Activated T-cell treated with anti-CD3 and anti-CD28 coated beads, Interleukin-2, amount 50 U/mL, for 48 hours (primary cell): ENCODE measurements around the gene HOXB8.
A peak's percentile ranks its signal among the peaks of the same experiment; 100 is the strongest.

Experiments
- DNase-seq, 2 experiments: peaks; one replicate each; pipeline ENCODE4 v3.0.0-alpha.2; 2020

Gene HOXB8

DNA sequence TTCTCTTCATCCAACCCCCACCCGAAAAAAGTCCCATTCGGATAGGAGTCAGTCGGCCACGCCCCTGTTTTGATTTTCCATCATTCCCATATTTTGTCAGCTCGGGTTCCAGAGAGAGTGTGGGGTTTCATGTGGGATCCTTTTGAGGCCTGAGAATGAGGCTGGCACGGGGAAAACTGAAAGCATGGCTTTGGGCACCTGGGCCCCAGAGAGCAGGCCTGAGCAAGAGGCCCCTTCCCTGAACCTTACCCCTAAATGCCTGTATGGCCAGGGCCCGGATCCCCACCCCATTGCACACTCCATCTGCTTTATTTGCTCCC is 32.4 kb downstream of the HOXB8 start:
- no peak for DNase-seq

DNA sequence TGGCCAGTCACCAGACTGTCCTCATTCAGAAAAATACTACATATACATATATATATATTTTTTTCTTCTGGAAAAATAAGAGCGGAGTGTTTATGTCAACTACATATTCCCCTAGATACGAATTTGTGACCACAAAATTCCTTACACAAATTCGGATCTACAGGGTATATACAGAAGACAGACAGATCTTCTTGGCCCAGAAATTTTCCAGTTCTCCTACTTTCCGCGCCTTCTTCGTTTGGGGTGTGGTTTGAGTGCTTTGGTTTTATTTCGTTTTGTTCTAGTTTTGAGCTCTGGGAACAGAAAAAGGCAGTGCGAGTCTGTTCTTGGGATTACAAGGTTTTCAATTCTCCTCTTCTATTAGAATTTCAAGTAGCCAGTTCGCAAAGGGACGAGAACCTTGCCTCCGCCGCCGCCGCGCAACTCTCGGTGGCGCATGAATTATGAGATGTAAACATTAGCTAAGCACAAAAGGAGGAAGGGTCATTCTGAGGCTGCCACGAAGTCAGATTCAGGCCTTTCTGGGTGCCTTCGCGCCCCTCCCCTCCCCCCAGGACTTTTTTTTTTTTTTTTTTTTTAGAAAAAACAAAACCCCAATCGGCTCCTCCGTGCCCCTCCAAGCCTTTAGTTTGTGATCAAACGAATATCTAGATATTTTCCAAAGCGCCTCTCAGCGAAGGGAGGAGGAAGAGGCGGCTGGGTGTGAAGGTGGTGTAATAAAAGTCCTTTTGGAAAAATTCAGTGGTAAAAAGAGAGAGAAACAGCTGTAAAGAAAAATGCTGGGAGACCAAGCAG is 35.1 kb downstream of the HOXB8 start:
- no peak for DNase-seq

DNA sequence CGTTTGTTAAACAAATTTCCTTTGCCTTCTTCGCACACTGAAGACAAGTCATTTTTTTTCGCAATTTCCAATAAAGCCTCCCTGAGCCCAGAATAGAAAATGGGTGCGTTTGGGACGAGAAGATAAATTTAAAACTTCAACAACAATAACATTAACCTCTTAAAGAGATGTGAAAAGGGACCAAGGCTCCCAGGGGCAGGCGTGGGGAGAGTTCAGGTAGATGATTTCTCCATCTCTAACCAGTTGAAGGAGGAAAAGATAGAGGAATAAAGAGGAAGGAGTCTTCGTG is 35.7 kb downstream of the HOXB8 start:
- DNase-seq = no peak

DNA sequence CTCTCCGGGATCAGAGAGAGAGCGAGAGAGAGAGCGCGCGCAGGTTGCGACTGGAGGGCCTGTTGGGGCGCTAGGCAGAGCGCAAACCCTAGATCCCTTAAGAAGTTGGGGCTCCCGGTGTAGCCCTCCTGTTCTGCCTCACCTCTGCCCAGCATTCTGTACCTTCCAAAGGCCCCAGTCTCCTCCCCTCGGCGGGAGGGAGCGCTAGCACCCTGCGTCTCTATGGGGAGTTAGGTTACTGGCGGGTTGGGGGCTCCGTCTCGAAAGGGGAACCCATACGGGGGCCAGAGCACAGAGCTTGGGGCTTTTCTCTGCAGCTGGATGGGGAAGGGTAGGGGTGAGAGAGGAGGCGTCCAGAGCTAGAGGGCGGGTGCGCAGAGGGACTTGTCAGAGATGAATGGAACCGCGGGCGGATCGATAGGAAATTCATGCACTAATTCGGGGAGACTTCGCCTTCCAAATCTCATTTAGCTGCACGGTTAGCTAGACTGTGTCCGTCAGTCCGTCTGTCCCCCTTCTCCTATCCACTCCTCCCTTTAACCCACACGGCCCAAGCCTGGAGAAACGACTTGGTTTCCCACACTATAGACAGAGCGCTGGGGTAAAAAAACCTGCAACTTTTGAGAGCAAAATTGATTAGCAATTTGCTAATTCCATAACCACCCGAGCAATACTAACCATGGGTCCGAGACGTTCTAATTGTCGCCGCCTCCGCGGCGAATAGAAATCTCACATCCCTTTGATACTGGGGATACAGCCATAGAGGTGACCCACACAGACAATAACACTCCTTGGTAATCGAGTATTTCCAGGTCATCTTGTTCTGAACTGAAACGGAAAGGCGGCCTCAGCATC is 36.2 kb downstream of the HOXB8 start:
- peak in 1 of 2 experiments; percentile 54 for DNase-seq

DNA sequence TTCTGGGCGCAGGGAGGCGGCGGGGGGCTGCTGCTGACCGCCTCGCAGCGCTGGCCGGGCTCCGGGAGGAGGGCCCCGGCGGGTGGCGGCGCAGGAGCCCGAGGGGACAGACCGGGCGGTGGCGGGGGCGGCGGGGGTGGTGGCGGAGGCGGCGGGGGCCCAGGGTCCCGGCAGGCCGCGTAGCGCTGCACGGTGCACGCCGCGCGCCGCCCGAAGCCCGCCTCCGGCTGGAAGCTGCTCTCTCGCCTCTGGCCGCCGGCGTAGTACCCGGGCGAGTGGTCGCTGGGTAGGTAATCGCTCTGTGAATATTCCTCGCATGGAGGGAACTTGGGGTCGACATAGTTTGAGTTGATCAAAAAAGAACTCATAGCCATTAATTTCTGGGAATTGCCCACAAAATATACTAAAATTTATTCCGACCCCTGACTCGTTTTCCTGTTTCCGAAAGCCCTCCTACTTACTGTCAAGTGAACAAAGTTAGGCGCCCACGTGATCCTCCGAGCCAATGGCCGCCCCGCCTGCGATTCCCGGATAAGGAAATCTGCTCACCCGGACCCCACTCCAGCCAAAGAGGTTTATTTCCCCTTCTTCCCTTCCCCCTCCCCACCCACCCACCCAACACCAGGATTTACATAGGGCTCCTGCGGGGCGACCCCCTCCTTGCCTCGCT is 37.0 kb downstream of the HOXB8 start, which contains the start of gene HOXB4:
Gene HOXB4 (minus strand): TSS at position 405 of the 670 bp plus-strand sequence. CDS start 31 bp downstream, at position 374.
- DNase-seq = peak; percentile 72 to 74

DNA sequence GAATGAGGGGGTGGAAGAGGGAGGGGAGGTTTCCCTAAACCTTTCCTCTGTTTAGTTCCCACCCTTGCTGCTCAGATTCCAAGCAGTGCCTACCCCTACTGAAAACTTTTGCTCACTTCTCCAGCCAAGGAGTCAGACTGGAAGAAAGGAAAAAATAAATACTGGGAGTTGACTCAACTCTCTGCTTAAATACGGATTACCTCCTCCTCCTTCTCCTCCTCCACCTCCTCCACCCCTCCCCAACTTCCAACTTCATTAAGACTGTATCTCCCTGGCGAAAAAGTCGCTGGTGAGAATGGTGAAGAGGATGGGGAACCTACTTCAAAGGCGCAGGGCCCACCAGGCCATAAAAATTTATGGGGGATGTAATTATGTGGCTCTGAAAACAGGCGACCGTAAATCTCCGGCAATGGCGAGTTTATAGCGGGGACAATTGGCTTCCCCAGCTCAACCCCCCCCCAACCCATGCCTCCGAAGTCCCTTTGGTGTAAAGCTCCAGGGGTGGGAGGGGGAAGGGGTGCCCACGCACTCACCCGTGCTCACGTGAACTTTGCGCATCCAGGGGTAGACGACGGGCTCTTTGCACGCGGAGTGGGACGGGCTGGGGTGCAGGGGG is 37.7 kb downstream of the HOXB8 start:
- no peak for DNase-seq

DNA sequence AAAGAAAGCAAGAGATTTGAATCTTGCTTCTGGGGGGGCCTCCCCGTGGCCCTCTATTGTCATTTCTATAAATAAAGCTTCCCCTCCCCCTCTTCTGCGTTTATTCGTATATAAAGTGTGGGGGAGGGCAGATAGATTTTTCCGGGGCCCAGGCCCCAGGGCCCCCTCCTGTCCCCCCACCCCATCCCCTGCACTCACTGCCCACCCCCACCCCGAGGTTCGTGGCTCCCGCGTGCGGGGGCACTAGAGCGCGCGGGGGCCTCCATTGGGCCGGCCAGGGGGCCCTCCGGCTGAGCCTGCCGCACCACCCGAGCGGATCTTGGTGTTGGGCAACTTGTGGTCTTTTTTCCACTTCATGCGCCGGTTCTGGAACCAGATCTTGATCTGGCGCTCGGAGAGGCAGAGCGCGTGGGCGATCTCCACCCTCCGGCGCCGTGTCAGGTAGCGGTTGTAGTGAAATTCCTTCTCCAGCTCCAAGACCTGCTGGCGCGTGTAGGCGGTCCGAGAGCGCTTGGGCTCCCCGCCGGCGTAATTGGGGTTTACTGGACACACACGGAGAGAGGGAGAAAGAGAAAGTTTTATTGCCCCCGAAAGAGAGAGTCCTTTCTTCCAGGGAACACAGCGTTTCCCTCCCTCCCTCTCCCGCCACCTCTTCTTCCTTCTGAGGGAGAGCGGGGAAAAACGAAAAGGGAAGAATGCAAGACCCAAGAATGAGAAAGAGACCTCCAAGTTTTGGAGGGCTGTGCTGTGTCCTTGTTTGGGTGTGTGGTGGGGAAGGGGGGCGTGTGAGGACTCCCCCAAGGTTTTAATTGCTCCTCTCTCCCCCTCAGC is 38.4 kb downstream of the HOXB8 start:
- no peak for DNase-seq

DNA sequence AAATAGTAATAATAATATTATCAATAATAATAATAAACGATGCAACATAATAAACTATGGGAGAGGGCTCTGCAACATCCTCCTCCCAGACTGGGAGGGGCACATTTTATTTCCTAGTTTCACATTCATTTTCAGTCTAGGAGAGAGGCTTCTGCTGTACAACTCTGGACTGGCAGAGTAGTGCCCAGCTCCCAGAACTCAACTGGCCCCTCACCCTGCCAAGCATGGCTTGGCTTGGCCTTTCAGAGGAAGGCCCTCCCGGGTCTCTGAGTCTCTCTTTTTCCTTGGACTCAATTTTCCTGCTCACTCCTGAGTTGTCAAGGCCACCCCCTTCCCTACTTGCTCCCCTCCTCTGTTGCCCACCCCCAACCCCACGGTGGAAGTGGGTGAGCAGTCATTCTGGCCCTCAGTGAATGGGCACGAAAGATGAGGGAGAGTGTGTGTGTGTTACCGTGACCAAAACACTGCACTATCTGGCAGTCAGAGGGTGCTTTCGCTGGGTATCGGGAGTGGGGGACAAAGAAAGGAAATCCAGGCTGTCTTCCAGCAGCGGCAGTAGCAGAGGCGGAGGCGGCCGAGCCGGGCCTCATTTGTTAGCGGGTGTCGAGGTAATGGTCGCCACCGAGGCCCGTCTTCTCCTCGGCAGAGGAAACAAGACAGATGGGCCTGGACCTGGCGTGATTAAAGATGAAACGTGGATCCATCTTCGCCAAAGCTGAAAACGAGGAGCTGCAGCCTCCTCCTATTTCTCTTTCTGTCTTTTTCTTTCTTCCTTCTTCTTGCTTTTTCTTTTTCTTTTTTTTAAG is 39.2 kb downstream of the HOXB8 start:
- no peak for DNase-seq

DNA sequence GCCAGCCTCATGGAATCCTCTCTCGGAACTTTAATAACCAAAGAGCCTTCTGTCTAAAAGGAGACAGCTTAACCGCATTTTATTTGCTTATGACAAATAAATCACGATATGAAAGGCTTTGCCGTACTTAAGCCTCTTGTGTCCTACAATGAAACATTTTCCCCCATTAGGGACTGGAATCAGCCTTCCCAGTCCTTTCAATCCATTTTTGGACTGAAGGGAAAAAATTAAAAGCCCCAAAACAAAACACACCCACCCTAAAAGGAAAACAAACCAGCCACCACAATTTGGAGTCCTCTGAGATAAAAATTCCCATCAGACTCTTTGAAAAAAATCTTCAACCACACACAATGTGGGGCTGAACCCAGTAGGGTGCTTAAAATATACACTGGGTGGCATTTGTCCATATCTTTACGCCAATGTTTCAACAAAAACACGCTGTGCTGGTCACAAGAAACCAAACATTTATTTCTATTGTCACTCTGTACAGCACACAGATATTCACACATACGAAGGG is 40.0 kb downstream of the HOXB8 start:
- DNase-seq = no peak

DNA sequence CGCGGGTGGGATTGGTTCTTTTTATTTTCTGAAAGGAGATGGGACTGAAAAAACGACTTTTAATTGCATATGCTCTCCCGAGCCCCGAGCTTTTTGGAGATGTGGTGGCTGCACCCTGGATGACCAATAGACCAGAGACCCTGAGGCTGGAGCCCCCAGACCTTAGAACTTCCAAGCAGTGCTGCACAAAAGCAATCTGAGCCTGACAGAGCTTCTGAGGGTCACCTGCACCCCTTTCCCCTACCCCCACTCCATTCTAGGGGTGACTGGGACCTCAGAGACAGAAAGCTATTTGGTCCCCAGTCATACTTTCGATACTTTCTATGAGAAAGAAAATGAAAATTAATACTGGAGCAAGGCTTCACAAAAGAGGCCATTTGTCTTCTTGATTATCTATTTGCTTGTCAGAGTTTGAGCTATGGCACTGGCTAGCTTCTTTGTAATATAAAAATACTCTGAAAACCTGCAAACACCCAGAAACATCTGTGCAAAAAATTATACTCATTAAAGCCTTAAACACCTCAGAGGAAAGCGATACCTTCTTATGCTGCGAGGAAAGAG is 40.5 kb downstream of the HOXB8 start:
- no peak for DNase-seq

DNA sequence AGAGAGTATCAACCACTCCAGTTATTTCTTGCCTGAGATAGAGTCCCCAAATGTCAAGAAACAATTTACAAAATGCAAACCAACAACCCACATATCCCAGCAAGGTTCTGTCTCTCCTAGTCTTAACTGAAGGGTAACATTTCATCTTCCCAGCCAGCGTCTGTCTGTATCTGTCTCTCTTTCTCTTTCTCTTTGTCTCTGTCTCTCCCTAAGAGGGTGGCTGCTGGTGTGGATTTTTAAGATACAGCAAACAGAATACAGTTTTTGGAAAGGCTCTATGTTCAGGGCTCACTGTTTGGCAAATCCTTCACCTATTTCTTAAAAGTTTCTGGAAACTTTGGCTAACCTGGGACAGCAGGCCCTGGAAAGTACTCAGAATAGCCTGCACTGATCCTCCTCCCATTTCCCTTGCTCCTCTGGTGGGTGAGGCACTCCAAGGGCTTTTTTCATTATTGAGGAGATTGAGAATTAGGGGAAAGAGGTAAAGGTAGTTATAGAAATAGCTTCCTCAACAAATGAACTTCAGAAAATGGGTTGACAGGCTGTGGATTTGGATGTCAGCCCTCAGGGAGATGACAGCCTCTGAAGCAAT is 43.2 kb downstream of the HOXB8 start:
- DNase-seq = no peak

DNA sequence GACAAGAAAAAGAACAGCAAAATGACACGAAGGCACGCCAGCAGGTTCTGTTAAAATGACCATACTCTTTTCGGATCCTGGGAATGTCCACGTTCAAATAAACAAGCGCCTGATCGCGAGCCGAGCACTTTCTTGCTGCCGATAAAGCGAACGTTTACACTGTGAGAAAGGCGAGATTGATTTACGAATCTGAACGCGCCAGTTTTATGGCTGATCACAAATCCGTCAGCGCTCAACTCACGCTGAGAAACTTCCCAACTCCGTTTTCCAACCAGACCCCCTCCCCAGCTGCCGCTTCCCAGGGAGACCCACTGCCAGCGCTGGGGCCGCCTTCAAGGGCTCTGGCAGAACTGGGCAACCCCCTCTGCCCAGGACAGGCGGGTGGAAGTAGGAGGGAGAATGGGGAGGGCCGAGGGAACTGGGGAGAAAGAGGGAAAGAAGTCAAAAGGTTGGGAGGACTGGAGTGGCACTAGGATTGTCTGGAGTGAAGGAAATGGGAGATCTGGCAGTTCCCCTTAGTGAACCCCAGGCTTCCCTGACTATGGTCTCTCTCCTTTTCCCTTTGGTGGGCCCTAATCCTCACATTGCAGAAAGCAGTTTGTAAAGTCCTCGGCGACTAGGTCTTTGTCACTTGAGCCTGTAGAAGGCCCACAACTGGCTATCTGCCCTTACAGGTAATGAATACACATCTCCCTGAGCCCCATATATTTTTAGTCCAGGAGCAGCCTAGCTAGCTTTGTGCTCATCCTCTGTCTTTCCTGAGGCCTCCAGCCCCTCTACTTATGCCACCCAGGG is 43.9 kb downstream of the HOXB8 start:
- DNase-seq = no peak

DNA sequence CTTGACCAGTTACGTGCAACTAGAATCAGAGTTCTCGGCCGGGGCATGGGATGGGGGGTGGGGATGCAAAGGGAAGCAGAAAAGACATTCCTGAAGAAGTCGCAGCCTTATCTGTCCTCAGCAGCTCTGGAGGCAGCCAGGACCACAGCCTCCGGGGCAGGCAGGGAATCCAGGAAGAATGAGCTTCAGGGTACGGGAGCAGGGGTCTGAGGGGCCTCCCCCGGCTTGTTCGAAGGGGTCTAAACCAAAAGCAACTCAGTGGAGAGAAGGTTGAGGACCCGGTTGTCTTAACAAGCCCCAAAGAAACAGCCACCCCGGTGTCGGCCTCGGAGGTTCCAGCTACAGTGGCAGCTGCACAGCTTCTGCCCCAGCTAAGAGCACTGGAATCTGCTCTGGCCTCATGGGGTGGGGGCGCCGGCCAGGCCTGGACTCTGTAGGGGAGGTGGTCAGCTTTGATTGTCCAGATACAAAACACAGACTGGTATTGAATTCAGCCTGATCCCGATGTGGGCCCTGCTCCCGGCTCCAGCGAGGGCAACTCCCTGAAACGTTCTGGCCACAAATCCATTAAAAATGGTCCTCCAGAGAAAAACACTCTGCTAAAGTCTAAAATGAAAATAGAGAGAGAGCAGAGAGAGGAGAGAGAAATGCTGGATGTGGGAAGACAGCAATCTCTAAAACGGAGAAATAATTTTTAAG is 44.6 kb downstream of the HOXB8 start:
- no peak for DNase-seq

DNA sequence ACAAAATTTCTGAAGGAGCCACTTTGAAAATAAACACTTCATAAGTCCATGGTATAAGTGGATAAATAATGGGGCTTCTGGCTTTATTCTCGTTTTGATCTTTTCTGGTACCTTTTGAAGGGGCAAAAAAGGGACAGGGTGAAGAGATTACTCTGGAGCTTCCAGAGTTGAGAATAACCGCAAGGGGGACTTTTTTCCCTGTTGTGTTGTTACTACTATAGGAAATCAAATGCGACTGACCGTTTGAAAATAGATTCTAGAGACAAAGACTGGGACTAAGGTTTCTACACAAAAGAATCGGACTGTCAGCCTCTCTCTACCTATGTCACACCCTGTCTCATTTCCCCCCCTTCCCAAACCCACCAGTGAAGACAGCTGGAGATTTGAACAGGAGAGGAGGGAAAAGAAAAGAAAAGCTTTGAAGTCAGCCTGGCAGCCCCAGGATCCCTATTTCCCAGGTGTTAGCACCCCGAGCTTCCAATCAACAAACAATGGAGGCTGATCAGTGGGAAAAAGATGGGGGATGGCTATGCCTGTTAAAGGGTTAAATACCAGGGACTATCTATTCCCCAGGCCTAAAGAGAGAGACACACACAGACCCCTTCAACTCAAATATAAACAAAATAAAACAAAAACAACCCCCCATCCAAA is 45.3 kb downstream of the HOXB8 start:
- DNase-seq = no peak

DNA sequence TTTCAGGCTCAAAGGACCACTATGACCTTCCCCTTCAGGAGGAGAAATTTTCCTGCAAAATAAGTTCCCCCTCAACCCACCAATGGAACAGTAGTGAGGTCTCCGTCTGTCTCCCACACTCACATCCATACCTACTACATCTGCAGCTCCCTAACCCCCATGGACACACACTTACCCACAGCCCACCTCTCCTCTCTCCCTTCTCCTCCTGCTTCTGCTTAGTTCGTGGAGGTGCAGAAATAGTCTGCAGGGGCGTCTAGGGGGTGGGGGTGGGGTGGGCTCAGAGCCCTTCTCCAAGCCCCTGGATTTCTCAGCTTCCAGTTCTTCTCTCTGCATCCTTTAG is 45.9 kb downstream of the HOXB8 start:
- no peak for DNase-seq

DNA sequence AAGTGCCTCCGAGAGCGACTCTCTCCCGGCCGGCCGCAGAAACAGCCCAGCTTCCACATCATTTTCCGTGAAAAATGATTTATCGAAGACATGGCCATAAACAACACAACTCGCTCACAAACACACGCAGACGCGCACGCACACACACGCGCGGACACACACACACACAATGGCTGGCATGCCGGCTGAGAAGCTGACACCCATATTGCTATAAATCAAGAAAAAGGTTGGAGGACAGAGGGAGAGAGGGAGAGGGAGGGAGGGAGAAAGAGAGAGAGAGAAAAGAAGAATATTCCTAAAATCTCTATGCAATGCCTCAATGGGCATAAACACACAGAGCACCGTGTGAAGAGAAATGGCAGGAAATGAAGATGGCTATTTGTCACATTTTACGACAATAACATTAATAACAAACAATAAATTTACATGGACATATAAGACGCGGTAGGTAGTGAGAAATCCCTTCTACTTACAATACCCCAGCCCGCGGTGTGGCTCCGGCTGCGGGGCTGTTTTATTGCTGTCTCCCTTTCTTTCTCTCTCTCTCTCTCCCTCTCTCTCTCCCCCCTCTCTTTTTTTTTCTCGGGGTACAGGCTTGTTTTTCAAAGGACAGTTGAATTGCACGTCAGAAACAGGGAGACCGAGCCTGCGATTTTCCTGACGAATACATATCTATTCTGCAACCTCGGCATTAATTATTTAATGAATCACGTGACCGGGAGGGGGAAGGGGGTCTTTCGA is 46.4 kb downstream of the HOXB8 start:
- DNase-seq = no peak

DNA sequence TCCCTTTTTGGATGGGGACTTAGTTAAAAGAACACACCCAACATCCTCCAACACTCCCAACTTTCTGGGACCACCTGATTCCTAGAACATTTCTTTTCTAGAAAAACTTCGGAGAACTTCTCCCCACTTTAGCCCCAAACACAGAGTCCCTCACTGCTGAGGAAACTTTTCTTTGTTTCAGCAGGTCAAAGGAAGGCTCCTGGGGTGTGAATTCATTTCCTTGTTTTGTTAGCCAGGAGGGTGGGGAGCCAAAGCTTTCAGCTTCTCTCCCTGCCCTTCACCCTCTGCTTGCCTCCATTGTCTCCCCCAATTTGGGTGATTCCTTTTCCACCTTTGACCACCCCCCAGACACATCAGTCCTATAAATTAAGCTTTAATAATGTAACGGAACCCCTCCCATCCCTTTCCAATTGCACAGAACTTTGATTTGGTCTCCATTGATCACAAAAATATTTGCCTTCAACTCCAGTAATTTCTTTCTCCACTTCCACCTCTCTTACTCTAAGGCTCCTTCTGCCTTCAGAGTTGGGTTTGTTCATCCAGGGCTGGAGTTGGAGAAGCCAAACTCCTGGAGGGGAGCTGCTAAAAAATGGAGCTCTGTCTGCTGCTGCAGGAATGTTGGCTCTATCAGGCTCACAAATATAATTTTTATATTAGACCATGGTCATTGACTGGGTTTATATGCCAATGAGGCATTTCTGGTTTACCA is 47.3 kb downstream of the HOXB8 start:
- DNase-seq = no peak
